Activated naive CD8-positive, alpha-beta T cell treated with anti-CD3 and anti-CD28 coated beads, Interleukin-2, amount 10 ng/mL, durations not matched to agents 7 days and 5 days (primary cell): ENCODE measurements around the gene IL7R. TPM values are rescaled to one million over a fixed set of nuclear protein-coding genes. Genes with fewer than 3 reads are reported as not detected.
A peak's percentile ranks its signal among the peaks of the same experiment; 100 is the strongest.
"Not testable (repeated sequence)": the region's sequence is repeated elsewhere in the genome, so short reads cannot be mapped to it uniquely, and the experiment has no call there.

ENCODE experiments used
- ATAC-seq: fragments of 150-1000 bp; cut with Tn5 transposase; one replicate; pipeline ENCODE4 v1.10.0; 2021; ENCODE audit warnings: low read depth, moderate library complexity
- POLR2A ChIA-PET: fragments of 350-600 bp; sonication (Branson Sonifier 250); formaldehyde crosslinking; loops from one replicate; lab custom pipeline; 2021; ENCODE audit warnings: antibody characterized with exemption; lab: Charles Lee
- DNase-seq: peaks from one replicate; pipeline ENCODE4 v3.0.0; 2021
- H3K27ac Mint-ChIP-seq: one replicate; pipeline ENCODE4 v1.8.0; 2022; ENCODE audit warnings: mild to moderate bottlenecking, mixed read lengths
- H3K27me3 Mint-ChIP-seq: one replicate; pipeline ENCODE4 v1.8.0; 2022; ENCODE audit warnings: mild to moderate bottlenecking, moderate library complexity, mixed read lengths
- H3K36me3 Mint-ChIP-seq: one replicate; pipeline ENCODE4 v1.8.0; 2021; ENCODE audit warnings: mild to moderate bottlenecking, mixed read lengths
- H3K4me1 Mint-ChIP-seq: one replicate; pipeline ENCODE4 v1.8.0; 2021; ENCODE audit warnings: mixed read lengths
- H3K4me3 Mint-ChIP-seq: one replicate; pipeline ENCODE4 v1.8.0; 2022; ENCODE audit warnings: mild to moderate bottlenecking, moderate library complexity, mixed read lengths
- H3K9me3 Mint-ChIP-seq: one replicate; pipeline ENCODE4 v1.8.0; 2021; ENCODE audit warnings: mixed read lengths
- total RNA-seq, 2 experiments: library from RNA; stranded (reverse); gene quantifications; one replicate each; pipeline ENCODE4 v1.2.3, GENCODE V29; 2021

The IL7R gene
- total RNA-seq, 2 experiments from 2014 or later = 738 to 891 TPM

GRCh38 chr5:35847961-35848360, 8.7 kb upstream of the IL7R start:
- H3K36me3 Mint-ChIP-seq = peaks cover 26% of the 10 kb centered on the region
- peaks cover 28% of the 10 kb centered on the region for H3K9me3 Mint-ChIP-seq
- POLR2A ChIA-PET = no interaction called here
- H3K27me3 Mint-ChIP-seq = no peaks in the 10 kb centered on the region
- H3K4me1 Mint-ChIP-seq = peaks cover 25% of the 10 kb centered on the region
- ATAC-seq = no peak
- H3K4me3 Mint-ChIP-seq = no peak overlapping the region
- no peak for DNase-seq
- H3K27ac Mint-ChIP-seq = no peak overlapping the region

- Mint-ChIP-seq H3K9me3 (peaks cover 19% of the 10 kb centered on the region), H3K27me3 (no peaks in the 10 kb centered on the region), H3K4me1 (peaks cover 44% of the 10 kb centered on the region), H3K4me3 (no peak overlapping the region), H3K36me3 (peaks cover 15% of the 10 kb centered on the region), H3K27ac (no peak overlapping the region)
- no peak for ATAC-seq
- DNase-seq = no peak
- POLR2A ChIA-PET = no interaction called here
Observed at GRCh38 chr5:35849860-35850259, 6.8 kb upstream of the IL7R start.

GRCh38 chr5:35850967-35851680, 5.6 kb upstream of the IL7R start:
- DNase-seq = no peak
- H3K9me3 Mint-ChIP-seq = peaks cover 13% of the 10 kb centered on the region
- peak overlapping the region; percentile 92 for H3K27ac Mint-ChIP-seq
- no peak for ATAC-seq
- H3K36me3 Mint-ChIP-seq = peaks cover 10% of the 10 kb centered on the region
- no peaks in the 10 kb centered on the region for H3K27me3 Mint-ChIP-seq
- H3K4me1 Mint-ChIP-seq = peaks cover 56% of the 10 kb centered on the region
- POLR2A ChIA-PET = interaction anchor here (0.7 to 2.2 kb wide), 4 partner anchors 12 to 234 kb away, joined by 3 to 8 read pairs (median 4); no protein-coding TSS in a partner anchor
- no peak overlapping the region for H3K4me3 Mint-ChIP-seq

GRCh38 chr5:35852084-35852734, 4.5 kb upstream of the IL7R start:
- no peaks in the 10 kb centered on the region for H3K27me3 Mint-ChIP-seq
- POLR2A ChIA-PET = interaction anchor here (1.2 to 2.2 kb wide), 3 partner anchors 19 to 30 kb away, joined by 4 to 9 read pairs (median 8); no protein-coding TSS in a partner anchor
- peak; percentile 13 for ATAC-seq
- H3K36me3 Mint-ChIP-seq = peaks cover 3% of the 10 kb centered on the region
- H3K4me1 Mint-ChIP-seq = peaks cover 64% of the 10 kb centered on the region
- no peak for DNase-seq
- peak overlapping the region; percentile 92 for H3K27ac Mint-ChIP-seq
- H3K4me3 Mint-ChIP-seq = peak overlapping the region; percentile 79
- peaks cover 4% of the 10 kb centered on the region for H3K9me3 Mint-ChIP-seq

- peak overlapping the region; percentile 79 for H3K4me3 Mint-ChIP-seq
- H3K9me3 Mint-ChIP-seq = peaks cover 4% of the 10 kb centered on the region
- H3K36me3 Mint-ChIP-seq = peaks cover 4% of the 10 kb centered on the region
Observed at GRCh38 chr5:35852773-35853172, 3.9 kb upstream of the IL7R start.

GRCh38 chr5:35853631-35854030, 3.1 kb upstream of the IL7R start:
- H3K4me1 Mint-ChIP-seq = peaks cover 65% of the 10 kb centered on the region
- no peaks in the 10 kb centered on the region for H3K27me3 Mint-ChIP-seq
- peak overlapping the region; percentile 79 for H3K4me3 Mint-ChIP-seq
- POLR2A ChIA-PET = interaction anchor here (0.8 to 1.7 kb wide), 12 partner anchors 18 to 183 kb away, joined by 3 to 9 read pairs (median 4); no protein-coding TSS in a partner anchor
- peak; percentile 46 for ATAC-seq
- peak overlapping the region; percentile 92 for H3K27ac Mint-ChIP-seq
- peaks cover 1% of the 10 kb centered on the region for H3K36me3 Mint-ChIP-seq
- no peak for DNase-seq
- peaks cover 1% of the 10 kb centered on the region for H3K9me3 Mint-ChIP-seq

More at GRCh38 chr5:35852773-35853172, 3.9 kb upstream of the IL7R start:
- Mint-ChIP-seq H3K27me3 (no peaks in the 10 kb centered on the region), H3K4me1 (peaks cover 64% of the 10 kb centered on the region), H3K27ac (peak overlapping the region; percentile 92)
- no peak for DNase-seq
- POLR2A ChIA-PET = interaction anchor here (1.2 to 2.2 kb wide), 3 partner anchors 20 to 31 kb away, joined by 4 to 9 read pairs (median 8); no protein-coding TSS in a partner anchor
- ATAC-seq = no peak

- H3K36me3 Mint-ChIP-seq = peaks cover 1% of the 10 kb centered on the region
- peak overlapping the region; percentile 92 for H3K27ac Mint-ChIP-seq
- POLR2A ChIA-PET = interaction anchor here (0.8 to 1.7 kb wide), 12 partner anchors 15 to 183 kb away, joined by 3 to 5 read pairs (median 4); no protein-coding TSS in a partner anchor
- H3K9me3 Mint-ChIP-seq = peaks cover under 1% of the 10 kb centered on the region
- H3K27me3 Mint-ChIP-seq = no peaks in the 10 kb centered on the region
- H3K4me1 Mint-ChIP-seq = peaks cover 71% of the 10 kb centered on the region
- peak overlapping the region; percentile 79 for H3K4me3 Mint-ChIP-seq
- DNase-seq (no peak), ATAC-seq (peak; percentile 34)
Observed at GRCh38 chr5:35854248-35854647, 2.4 kb upstream of the IL7R start.

GRCh38 chr5:35855187-35855586, 1.5 kb upstream of the IL7R start:
- Mint-ChIP-seq H3K4me3 (peak overlapping the region; percentile 47), H3K36me3 (peaks cover 1% of the 10 kb centered on the region), H3K9me3 (no peaks in the 10 kb centered on the region), H3K27me3 (no peaks in the 10 kb centered on the region), H3K4me1 (peaks cover 78% of the 10 kb centered on the region), H3K27ac (peak overlapping the region; percentile 92)
- DNase-seq (no peak), ATAC-seq (no peak)
- POLR2A ChIA-PET = interaction anchor here (0.9 to 1.7 kb wide), 3 partner anchors 14 to 34 kb away, joined by 3 to 4 read pairs (median 3); no protein-coding TSS in a partner anchor

GRCh38 chr5:35856186-35856764, 416 bp upstream of the IL7R start:
- Mint-ChIP-seq H3K36me3 (peaks cover 10% of the 10 kb centered on the region), H3K4me3 (peak overlapping the region; percentile 91)
- POLR2A ChIA-PET = interaction anchor here (0.9 to 2.2 kb wide), 6 partner anchors 25 to 70 kb away, joined by 3 to 8 read pairs (median 3); no protein-coding TSS in a partner anchor

GRCh38 chr5:35857606-35858205, 1.0 kb downstream of the IL7R start:
- Mint-ChIP-seq H3K9me3 (no peaks in the 10 kb centered on the region), H3K27ac (peak overlapping the region; percentile 85), H3K27me3 (no peaks in the 10 kb centered on the region), H3K4me3 (peak overlapping the region; percentile 91), H3K36me3 (peaks cover 25% of the 10 kb centered on the region), H3K4me1 (peaks cover 80% of the 10 kb centered on the region)
- POLR2A ChIA-PET = interaction anchor here (1.0 to 2.2 kb wide), 4 partner anchors 35 to 184 kb away, joined by 3 to 8 read pairs (median 5); no protein-coding TSS in a partner anchor
- DNase-seq (no peak), ATAC-seq (no peak)

More at GRCh38 chr5:35856186-35856764, 416 bp upstream of the IL7R start:
- Mint-ChIP-seq H3K27ac (peak overlapping the region; percentile 85), H3K4me1 (peaks cover 79% of the 10 kb centered on the region)
- DNase-seq, H3K9me3 Mint-ChIP-seq, ATAC-seq, H3K27me3 Mint-ChIP-seq: not testable (repeated sequence)

GRCh38 chr5:35859101-35859661, 2.5 kb downstream of the IL7R start:
- DNase-seq = no peak
- Mint-ChIP-seq H3K4me3 (peak overlapping the region; percentile 85), H3K27me3 (no peaks in the 10 kb centered on the region), H3K4me1 (peaks cover 78% of the 10 kb centered on the region), H3K36me3 (peaks cover 38% of the 10 kb centered on the region), H3K9me3 (no peaks in the 10 kb centered on the region), H3K27ac (peak overlapping the region; percentile 83)
- POLR2A ChIA-PET = interaction anchor here (0.6 to 1.8 kb wide), 12 partner anchors 21 to 80 kb away, joined by 3 to 7 read pairs (median 3); no protein-coding TSS in a partner anchor
- ATAC-seq = peak; percentile 40

GRCh38 chr5:35860686-35861085, 4.0 kb downstream of the IL7R start:
- ATAC-seq (no peak), DNase-seq (no peak)
- H3K27ac Mint-ChIP-seq = peak overlapping the region; percentile 83
- POLR2A ChIA-PET = no interaction called here
- peak overlapping the region; percentile 85 for H3K4me3 Mint-ChIP-seq
- peaks cover 72% of the 10 kb centered on the region for H3K4me1 Mint-ChIP-seq
- no peaks in the 10 kb centered on the region for H3K27me3 Mint-ChIP-seq
- H3K9me3 Mint-ChIP-seq = peaks cover 4% of the 10 kb centered on the region
- H3K36me3 Mint-ChIP-seq = peaks cover 52% of the 10 kb centered on the region
